ENCODE results near the gene CREG1.
"Not testable (repeated sequence)": the region's sequence is repeated elsewhere in the genome, so short reads cannot be mapped to it uniquely, and the experiment has no call there.

Gene CREG1

DNA sequence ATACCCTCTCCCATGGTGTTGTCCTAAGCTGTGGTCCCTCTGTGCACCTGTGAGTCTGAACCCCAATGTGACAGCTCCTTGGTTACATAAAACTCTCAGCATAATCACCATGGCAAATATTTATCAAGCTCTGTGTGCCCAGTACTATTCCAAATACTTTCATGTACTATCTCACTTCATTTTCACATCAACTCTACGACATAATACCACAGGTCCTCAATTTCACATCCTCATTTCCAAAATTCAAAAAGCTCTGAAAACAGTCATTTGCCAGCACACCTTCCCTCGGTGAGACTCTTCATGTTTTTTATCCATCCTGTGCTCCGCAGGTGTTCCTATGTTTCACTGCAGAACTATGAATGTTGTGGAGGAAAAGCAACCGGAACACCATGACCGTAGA, 12.4 kb upstream of the CREG1 start:
- TF ChIP-seq, protein P1, sequence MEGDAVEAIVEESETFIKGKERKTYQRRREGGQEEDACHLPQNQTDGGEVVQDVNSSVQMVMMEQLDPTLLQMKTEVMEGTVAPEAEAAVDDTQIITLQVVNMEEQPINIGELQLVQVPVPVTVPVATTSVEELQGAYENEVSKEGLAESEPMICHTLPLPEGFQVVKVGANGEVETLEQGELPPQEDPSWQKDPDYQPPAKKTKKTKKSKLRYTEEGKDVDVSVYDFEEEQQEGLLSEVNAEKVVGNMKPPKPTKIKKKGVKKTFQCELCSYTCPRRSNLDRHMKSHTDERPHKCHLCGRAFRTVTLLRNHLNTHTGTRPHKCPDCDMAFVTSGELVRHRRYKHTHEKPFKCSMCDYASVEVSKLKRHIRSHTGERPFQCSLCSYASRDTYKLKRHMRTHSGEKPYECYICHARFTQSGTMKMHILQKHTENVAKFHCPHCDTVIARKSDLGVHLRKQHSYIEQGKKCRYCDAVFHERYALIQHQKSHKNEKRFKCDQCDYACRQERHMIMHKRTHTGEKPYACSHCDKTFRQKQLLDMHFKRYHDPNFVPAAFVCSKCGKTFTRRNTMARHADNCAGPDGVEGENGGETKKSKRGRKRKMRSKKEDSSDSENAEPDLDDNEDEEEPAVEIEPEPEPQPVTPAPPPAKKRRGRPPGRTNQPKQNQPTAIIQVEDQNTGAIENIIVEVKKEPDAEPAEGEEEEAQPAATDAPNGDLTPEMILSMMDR (IDR thresholded peaks at IDR 0.05; ENCODE audit: insufficient read depth, low read depth, low read length, missing control alignments) = no peak
- H3K4me3 ChIP-seq (ENCODE audit: low read length) = no peak overlapping the region
- DNase-seq (ENCODE audit: low read depth) = no peak

DNA sequence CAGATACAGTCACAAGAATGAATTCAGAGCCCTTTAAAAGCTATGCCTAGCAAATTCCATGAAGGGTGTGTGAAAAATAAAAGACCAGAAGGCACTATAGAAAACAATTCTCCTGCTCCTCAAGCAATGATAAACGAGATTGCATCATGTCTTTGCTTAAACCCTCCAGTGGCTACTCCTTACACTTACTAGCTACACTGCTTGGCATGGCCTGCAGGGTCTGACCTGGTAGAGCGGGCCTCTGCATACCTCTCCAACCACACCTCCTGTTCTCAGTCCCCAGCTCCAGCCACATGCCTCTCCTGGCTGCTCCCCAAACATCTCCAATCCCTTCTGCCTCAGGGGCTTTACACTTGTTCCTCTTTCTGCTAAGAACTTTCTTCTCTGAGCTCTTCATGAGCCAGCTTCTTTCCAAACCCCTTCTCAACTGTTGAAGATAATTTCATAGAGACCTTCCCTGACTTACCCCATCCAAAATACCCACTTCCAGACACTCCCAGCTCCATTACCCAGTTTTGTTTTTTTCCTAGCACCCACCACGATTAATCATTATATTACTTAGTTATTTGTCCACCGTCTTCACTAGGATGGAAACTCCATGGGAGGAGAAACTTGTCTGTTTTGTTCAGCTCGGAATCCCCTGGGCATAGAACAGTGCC, 11.2 kb upstream of the CREG1 start:
- TF ChIP-seq, protein P1 (IDR thresholded peaks at IDR 0.05; ENCODE audit: insufficient read depth, low read depth, low read length, missing control alignments) = peak; percentile 12
- H3K4me3 ChIP-seq (ENCODE audit: low read length) = no peak overlapping the region
- DNase-seq (ENCODE audit: low read depth) = peak; percentile 42

DNA sequence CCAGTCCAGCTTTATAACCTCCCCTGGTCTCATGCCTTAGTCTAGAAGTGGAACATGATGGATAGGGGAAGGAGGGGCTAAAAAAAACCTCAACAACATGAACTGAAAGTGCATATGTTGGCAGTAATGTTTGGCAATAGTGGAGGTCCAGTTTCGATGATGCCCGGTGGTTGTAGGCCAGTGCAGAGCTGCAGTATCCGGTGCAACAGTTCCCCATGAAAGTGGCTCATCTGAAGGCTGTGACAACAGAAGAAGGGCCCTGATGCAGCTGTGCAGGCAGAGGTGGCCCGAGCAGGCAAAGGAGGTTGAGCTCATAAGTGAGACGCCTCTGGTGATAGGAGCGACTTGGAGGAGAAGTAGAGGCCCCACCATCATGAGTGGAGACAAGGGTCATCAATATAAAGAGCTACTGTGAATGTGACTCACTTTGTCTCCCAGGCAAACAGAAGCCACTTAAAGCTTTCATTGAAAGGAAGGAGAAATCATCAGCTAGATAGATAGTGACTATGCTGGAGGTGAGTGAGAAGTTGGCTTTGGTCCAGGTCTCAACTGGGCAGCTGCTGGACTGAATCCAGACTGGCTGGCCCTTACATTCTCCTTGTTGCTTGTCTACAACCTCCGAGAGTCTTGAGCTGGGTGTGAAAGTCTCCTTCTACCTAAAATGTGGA, 10.2 kb upstream of the CREG1 start:
- peak; percentile 67 for DNase-seq (ENCODE audit: low read depth)
- H3K4me3 ChIP-seq (ENCODE audit: low read length) = no peak overlapping the region
- TF ChIP-seq, protein P1 (IDR thresholded peaks at IDR 0.05; ENCODE audit: insufficient read depth, low read depth, low read length, missing control alignments) = no peak

DNA sequence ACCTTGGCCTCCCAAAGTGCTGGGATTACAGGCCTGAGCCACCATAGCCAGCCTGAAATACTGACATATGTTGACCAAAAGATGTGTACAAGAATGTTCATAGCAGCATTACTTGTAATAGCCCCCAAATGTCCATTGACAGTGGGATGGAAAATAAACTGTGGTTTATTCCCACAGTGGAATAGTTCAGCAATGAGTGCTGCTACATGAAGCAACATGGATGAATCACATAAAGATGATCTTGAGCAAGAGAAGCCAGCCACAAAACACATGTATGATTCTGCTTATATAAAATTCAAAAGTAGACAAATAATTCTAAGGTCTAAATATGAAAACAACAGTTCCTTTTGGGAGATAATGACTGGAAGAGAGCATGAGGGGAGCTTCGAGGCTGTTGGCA, 9.1 kb upstream of the CREG1 start:
- no peak overlapping the region for H3K4me3 ChIP-seq (ENCODE audit: low read length)
- TF ChIP-seq, protein P1 (IDR thresholded peaks at IDR 0.05; ENCODE audit: insufficient read depth, low read depth, low read length, missing control alignments) = no peak
- DNase-seq (ENCODE audit: low read depth) = peak; percentile 83

DNA sequence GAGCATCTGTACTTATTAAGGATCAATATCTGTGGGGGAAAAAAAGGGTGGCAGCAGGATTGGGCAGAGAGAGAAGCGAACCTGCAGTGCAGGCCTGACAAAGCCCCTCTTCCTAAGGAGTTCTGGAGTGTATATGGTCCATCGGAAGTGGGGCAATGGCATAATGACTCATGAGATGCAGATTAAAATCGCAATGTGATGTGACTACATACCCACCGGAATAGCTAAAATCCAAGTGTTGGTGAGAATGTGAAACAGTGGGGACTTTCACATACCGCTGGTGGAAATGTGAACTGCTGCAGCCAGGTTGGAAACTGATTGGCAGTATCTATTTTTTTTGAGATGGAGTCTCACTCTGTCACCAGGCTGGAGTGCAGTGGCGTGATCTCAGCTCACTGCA, 8.2 kb upstream of the CREG1 start:
- H3K4me3 ChIP-seq (ENCODE audit: low read length) = no peak overlapping the region
- TF ChIP-seq, protein P1 (IDR thresholded peaks at IDR 0.05; ENCODE audit: insufficient read depth, low read depth, low read length, missing control alignments) = no peak
- no peak for DNase-seq (ENCODE audit: low read depth)

DNA sequence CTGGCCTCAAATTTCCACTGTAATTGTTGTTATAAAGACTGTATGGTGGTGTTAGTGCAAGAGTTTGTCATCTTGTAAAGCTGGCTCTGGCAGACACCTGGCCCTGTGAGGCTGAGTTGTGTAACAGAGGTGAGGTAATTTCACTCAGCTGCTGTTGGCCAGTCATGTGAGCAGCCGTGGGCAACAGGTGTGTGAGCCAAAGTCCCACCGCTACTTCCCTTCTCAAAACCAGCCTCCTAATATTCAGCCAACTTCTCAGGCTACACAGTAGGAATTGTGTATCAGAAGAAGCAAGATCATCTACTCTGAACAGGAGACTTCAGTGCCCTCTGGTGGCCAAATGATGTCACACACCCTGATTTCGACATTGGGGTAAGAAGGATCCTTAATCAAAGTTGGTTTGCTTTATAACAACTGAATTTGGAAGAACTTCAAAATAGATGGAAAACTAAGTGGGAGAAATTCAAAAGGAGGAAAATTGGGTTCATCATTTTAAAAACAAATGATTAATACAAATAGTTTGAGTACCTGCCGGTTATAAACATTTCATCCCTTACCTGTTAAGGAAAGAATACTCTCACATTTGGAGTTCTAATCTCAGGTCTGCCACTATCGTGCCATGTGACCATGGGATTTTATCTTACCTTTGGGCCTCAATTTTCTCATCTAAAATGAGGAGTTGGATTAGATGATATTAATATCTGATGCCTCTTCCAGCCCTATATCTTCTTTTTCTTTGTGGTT, 2.6 kb upstream of the CREG1 start:
- DNase-seq (ENCODE audit: low read depth) = peak; percentile 96
- no peak overlapping the region for H3K4me3 ChIP-seq (ENCODE audit: low read length)
- TF ChIP-seq, protein P1 (IDR thresholded peaks at IDR 0.05; ENCODE audit: insufficient read depth, low read depth, low read length, missing control alignments) = peak; percentile 94

DNA sequence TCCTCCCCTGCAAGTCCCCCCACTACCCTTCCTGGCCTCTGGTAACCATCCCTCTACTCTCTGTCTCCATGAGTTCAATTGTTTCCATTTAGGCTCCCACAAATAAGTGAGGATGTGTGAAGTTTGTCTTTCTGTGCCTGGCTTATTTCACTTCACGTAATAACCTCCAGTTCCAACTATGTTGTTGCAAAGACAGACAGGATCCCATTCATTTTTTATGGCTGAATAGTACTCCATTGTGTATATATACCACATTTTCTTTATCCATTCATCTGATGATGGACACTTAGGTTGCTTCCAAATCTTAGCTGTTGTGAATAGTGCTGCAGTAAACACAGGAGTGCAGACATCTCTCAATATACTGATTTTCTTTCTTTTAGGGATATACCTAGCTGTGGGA, 1.5 kb upstream of the CREG1 start:
- DNase-seq (ENCODE audit: low read depth) = not testable (repeated sequence)

More for the DNA sequence above, 1.5 kb upstream of the CREG1 start:
- not testable (repeated sequence) for H3K4me3 ChIP-seq (ENCODE audit: low read length)

All from epithelial cell of esophagus (primary cell).